OCI-LY7 (cell line): Measurements from ENCODE around the gene RSPH6A. TPM values are rescaled to one million over a fixed set of nuclear protein-coding genes. Genes with fewer than 3 reads are reported as not detected.
A peak's percentile ranks its signal among the peaks of the same experiment; 100 is the strongest.

ENCODE experiments used
- BruUV-seq: library from RNA; stranded (reverse); fragments of 400-500 nt; replicated peaks from 2 replicates; lab custom pipeline; 2021; lab: Mats Ljungman, UMichigan
- CTCF ChIA-PET: fragments of 300-600 bp; sonication (Branson Sonifier 250); formaldehyde crosslinking; loops from one replicate; lab custom pipeline; 2022; ENCODE audit warnings: antibody characterized with exemption; ENCODE audit not compliant: unreplicated experiment; lab: Charles Lee
- POLR2A ChIA-PET: fragments of 300-600 bp; sonication (Branson Sonifier 250); formaldehyde crosslinking; loops from one replicate; lab custom pipeline; 2022; ENCODE audit warnings: antibody characterized with exemption; lab: Charles Lee
- DNase-seq: peaks from one replicate; pipeline ENCODE4 v3.0.0-alpha.2; 2015; ENCODE audit warnings: low spot score
- H2AFZ ChIP-seq: fragments of 200-600 bp; sonication (generic), shearing (Covaris generic); 2 replicates; pipeline ENCODE4 v1.6.1; 2014; ENCODE audit warnings: mild to moderate bottlenecking, antibody characterized with exemption, low read length, moderate library complexity
- H3K27ac ChIP-seq: fragments of 200-600 bp; sonication (generic); 2 replicates; pipeline ENCODE4 v1.5.1; 2014; ENCODE audit warnings: mixed run types, low read depth, mild to moderate bottlenecking, moderate library complexity, low read length, inconsistent platforms; ENCODE audit not compliant: poor library complexity, severe bottlenecking
- H3K36me3 ChIP-seq: fragments of 200-600 bp; sonication (generic); 2 replicates; pipeline ENCODE4 v1.6.1; 2014; ENCODE audit warnings: mild to moderate bottlenecking, antibody characterized with exemption, low read length, moderate library complexity, mixed read lengths; ENCODE audit not compliant: insufficient read depth
- H3K4me1 ChIP-seq: fragments of 200-600 bp; sonication (generic); 2 replicates; pipeline ENCODE4 v1.5.1; 2014; ENCODE audit warnings: mild to moderate bottlenecking, low read length; ENCODE audit not compliant: insufficient read depth, poor library complexity, severe bottlenecking
- H3K4me2 ChIP-seq: fragments of 200-600 bp; sonication (generic); 2 replicates; pipeline ENCODE4 v1.6.1; 2014; ENCODE audit warnings: mild to moderate bottlenecking, low read length
- H3K4me3 ChIP-seq: fragments of 200-600 bp; sonication (generic); 2 replicates; pipeline ENCODE4 v1.5.1; 2014; ENCODE audit warnings: mild to moderate bottlenecking, low read depth, low read length; ENCODE audit not compliant: poor library complexity, severe bottlenecking
- H3K79me2 ChIP-seq: fragments of 200-600 bp; sonication (generic); 2 replicates; pipeline ENCODE4 v1.6.1; 2016; ENCODE audit warnings: low read depth, mild to moderate bottlenecking, low read length, moderate library complexity, mixed read lengths; ENCODE audit not compliant: insufficient read depth
- H3K9me2 ChIP-seq: fragments of 200-600 bp; sonication (generic); 2 replicates; pipeline ENCODE4 v1.6.1; 2016; ENCODE audit warnings: mild to moderate bottlenecking, low read length, mixed read lengths; ENCODE audit not compliant: insufficient read depth
- H3K9me3 ChIP-seq: fragments of 200-600 bp; sonication (generic); 2 replicates; pipeline ENCODE4 v1.6.1; 2014; ENCODE audit warnings: mild to moderate bottlenecking, mixed run types, low read length, mixed read lengths
- H4K20me1 ChIP-seq: fragments of 200-600 bp; sonication (generic); 2 replicates; pipeline ENCODE4 v1.6.1; 2014; ENCODE audit warnings: mild to moderate bottlenecking, antibody characterized with exemption, low read length, moderate library complexity, mixed read lengths; ENCODE audit not compliant: insufficient read depth
- EZH2phosphoT487 ChIP-seq: fragments of 200-600 bp; sonication (generic); IDR thresholded peaks from 2 replicates; pipeline ENCODE4 v1.6.1; 2018; ENCODE audit warnings: low read depth, borderline replicate concordance, mild to moderate bottlenecking, mixed run types, antibody characterized with exemption, low read length, moderate library complexity, mixed read lengths
- intact Hi-C: fragments of 100-400 bp; cut with micrococcal nuclease; formaldehyde crosslinking; loops from one replicate; pipeline ENCODE4 v1.10.0; 2022; ENCODE audit not compliant: unreplicated experiment
- total RNA-seq, 2 experiments: library from RNA; depleted of rRNA in 1 of 2; stranded (reverse); fragments of >200 nt in 1 of 2; shearing (Covaris generic) in 1 of 2; gene quantifications; 2 replicates each; pipeline ENCODE4 v1.2.3, GENCODE V29; 2014 to 2022
- TF ChIP-seq, protein P1 (sequence below): fragments of 200-600 bp; sonication (generic); conservative IDR thresholded peaks from 2 replicates; pipeline ENCODE4 v1.5.1; 2014; ENCODE audit warnings: mild to moderate bottlenecking, antibody characterized with exemption, low read length, moderate library complexity, mixed read lengths

Gene RSPH6A
- total RNA-seq, 2 experiments from 2014 or later = 0.16 to 0.72 TPM

DNA sequence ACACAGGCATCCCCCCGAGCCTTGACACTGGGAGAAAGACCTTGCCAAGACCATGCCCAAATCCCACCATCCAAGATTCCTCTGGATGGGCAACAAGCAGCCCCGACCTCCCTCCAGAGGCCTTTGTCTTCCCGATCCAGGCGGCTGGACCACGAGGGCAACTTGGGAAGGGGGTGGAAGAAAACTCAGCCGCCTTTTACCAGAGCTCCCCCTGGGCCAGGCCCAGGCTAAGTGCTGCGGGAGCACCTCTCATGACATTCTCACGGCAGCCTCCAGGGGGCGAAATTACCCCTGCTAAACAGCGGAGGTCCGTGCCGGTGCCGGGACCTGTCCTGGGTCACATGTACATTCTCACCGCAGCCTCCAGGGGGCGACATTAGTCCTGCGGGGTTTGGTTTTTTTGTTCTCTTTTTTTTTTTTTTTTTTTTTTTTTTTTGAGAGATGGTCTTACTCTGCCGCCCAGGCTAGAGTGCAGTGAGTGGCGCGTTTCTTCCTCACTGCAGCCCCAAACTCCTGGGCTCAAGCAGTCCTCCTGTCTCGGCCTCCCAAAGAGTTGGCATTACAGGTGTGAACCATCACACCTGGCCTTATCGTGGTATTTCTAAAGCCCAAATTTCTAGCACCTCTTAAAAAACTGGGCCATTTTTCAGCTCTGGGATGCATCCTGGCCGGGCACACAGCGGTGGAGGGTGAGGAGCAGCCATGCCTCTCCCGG is 2.1 kb upstream of the RSPH6A start:
- H2AFZ ChIP-seq = no peak overlapping the region
- no TSS peak for BruUV-seq
- CTCF ChIA-PET = interaction anchor here (0.5 to 1.1 kb wide), 2 partner anchors 44 to 68 kb away, joined by 3 read pairs; no protein-coding TSS in a partner anchor
- H3K4me1 ChIP-seq = peaks cover 5% of the 10 kb centered on the region
- no peaks in the 10 kb centered on the region for H4K20me1 ChIP-seq
- peaks cover 45% of the 10 kb centered on the region for H3K36me3 ChIP-seq
- H3K9me2 ChIP-seq = no peaks in the 10 kb centered on the region
- intact Hi-C loops = loop anchor here (1.0 kb wide), 1 partner anchor 66 kb away; no protein-coding TSS in a partner anchor
- DNase-seq = peak; percentile 96
- H3K4me2 ChIP-seq = no peak overlapping the region
- POLR2A ChIA-PET = no interaction called here
- no peak overlapping the region for H3K4me3 ChIP-seq
- no peak overlapping the region for H3K27ac ChIP-seq
- H3K79me2 ChIP-seq = no peaks in the 10 kb centered on the region
- H3K9me3 ChIP-seq = no peaks in the 10 kb centered on the region
- TF ChIP-seq, protein P1, sequence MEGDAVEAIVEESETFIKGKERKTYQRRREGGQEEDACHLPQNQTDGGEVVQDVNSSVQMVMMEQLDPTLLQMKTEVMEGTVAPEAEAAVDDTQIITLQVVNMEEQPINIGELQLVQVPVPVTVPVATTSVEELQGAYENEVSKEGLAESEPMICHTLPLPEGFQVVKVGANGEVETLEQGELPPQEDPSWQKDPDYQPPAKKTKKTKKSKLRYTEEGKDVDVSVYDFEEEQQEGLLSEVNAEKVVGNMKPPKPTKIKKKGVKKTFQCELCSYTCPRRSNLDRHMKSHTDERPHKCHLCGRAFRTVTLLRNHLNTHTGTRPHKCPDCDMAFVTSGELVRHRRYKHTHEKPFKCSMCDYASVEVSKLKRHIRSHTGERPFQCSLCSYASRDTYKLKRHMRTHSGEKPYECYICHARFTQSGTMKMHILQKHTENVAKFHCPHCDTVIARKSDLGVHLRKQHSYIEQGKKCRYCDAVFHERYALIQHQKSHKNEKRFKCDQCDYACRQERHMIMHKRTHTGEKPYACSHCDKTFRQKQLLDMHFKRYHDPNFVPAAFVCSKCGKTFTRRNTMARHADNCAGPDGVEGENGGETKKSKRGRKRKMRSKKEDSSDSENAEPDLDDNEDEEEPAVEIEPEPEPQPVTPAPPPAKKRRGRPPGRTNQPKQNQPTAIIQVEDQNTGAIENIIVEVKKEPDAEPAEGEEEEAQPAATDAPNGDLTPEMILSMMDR = peak; percentile 97
- no peak for TF ChIP-seq EZH2phosphoT487

DNA sequence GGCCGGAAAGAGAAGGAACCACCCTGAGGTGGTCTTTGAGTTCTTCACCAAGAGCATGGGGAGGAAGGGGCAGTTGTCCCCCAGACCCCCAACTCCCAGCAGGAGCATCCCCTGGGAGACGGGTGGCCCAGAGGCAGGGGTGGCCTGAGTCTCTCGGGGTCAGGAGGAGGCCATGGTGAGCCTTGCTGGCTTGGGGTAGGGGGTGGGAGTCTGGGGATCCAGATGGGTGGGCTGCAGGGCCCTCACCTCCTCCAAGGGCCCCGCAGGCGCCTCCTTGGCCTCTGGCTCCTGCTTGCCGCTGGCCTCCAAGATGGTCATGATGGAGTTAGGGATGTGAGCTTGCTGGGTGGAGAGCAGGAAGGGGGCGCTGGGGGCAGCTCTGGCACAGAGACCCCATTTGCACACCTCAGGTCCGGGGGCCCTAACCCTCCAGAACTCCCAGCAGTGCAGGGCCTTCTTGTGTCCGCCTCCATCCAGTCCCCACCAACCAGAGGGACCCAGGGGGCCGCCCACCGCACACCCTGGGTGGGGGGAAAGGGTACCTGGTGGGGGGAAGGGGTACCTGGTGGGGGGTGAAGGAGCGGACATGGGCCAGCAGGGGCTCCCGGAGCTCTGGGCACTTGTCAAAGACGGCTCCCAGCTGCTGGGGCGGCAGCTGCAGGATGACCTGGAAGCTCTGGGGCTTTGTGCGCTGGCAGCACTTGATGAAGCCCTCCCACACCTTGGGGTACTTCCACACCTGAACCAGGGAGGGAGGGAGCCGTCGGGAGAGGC is 1.3 kb upstream of the RSPH6A start:
- BruUV-seq = no TSS peak
- Histone ChIP-seq H3K9me3 (no peaks in the 10 kb centered on the region), H4K20me1 (no peaks in the 10 kb centered on the region), H3K4me2 (no peak overlapping the region), H3K27ac (no peak overlapping the region), H3K4me1 (peaks cover 5% of the 10 kb centered on the region), H3K4me3 (no peak overlapping the region), H3K9me2 (no peaks in the 10 kb centered on the region), H2AFZ (no peak overlapping the region), H3K36me3 (peaks cover 40% of the 10 kb centered on the region), H3K79me2 (no peaks in the 10 kb centered on the region)
- no peak for DNase-seq
- intact Hi-C loops = loop anchor here (1.0 kb wide), 1 partner anchor 67 kb away; no protein-coding TSS in a partner anchor
- TF ChIP-seq, protein P1 = no peak
- no peak for TF ChIP-seq EZH2phosphoT487
- ChIA-PET POLR2A (no interaction called here), CTCF (interaction anchor here (0.5 to 1.1 kb wide), 2 partner anchors 44 to 68 kb away, joined by 3 read pairs; no protein-coding TSS in a partner anchor)
